SK-N-SH treated with all-trans-retinoic acid at 6 μM for 48 hours (cell line): ENCODE results near the gene ELMO1.

Experiments used
- CREB5 ChIP-seq: fragments of 250-450 bp; sonication (Bioruptor Pico); IDR thresholded peaks from 2 replicates; pipeline ENCODE4 v1.5.1; 2020; ENCODE audit warnings: low read depth, mild to moderate bottlenecking, moderate library complexity
- CSDC2 ChIP-seq: fragments of 250-450 bp; sonication (Bioruptor Pico); IDR thresholded peaks from 2 replicates; pipeline ENCODE4 v1.5.0; 2020; ENCODE audit warnings: mild to moderate bottlenecking, moderate library complexity
- GLIS3 ChIP-seq: fragments of 250-450 bp; sonication (Bioruptor Pico); IDR thresholded peaks from 2 replicates; pipeline ENCODE4 v1.5.0; 2020; ENCODE audit warnings: mild to moderate bottlenecking, moderate library complexity
- ISL1 ChIP-seq: fragments of 250-450 bp; sonication (Bioruptor Pico); IDR thresholded peaks from 2 replicates; pipeline ENCODE4 v2.1.2; 2022; ENCODE audit warnings: mild to moderate bottlenecking, moderate library complexity
- PATZ1 ChIP-seq: fragments of 250-450 bp; sonication (Bioruptor Pico); IDR thresholded peaks from 2 replicates; pipeline ENCODE4 v1.8.0; 2020; ENCODE audit warnings: mild to moderate bottlenecking, moderate library complexity, borderline replicate concordance
- POU6F1 ChIP-seq: fragments of 250-450 bp; sonication (Bioruptor Pico); IDR thresholded peaks from 2 replicates; pipeline ENCODE4 v1.8.0; 2021; ENCODE audit warnings: low read depth, mild to moderate bottlenecking, moderate library complexity, borderline replicate concordance
- PPARA ChIP-seq: fragments of 250-450 bp; sonication (Bioruptor Pico); IDR thresholded peaks from 2 replicates; pipeline ENCODE4 v1.5.0; 2020; ENCODE audit warnings: mild to moderate bottlenecking, borderline replicate concordance
- RARB ChIP-seq: fragments of 250-450 bp; sonication (Bioruptor Pico); IDR thresholded peaks from 2 replicates; pipeline ENCODE4 v1.8.0; 2021; ENCODE audit warnings: mild to moderate bottlenecking, moderate library complexity
- ZNF565 ChIP-seq: fragments of 450-650 bp; formaldehyde crosslinking; conservative IDR thresholded peaks from 2 replicates; pipeline ENCODE4 v1.5.0; 2020; ENCODE audit warnings: low read depth, mild to moderate bottlenecking, moderate library complexity
- ZNF8 ChIP-seq: fragments of 450-650 bp; formaldehyde crosslinking; IDR thresholded peaks from 2 replicates; pipeline ENCODE4 v1.5.0; 2020; ENCODE audit warnings: mild to moderate bottlenecking, moderate library complexity

- no peak for TF ChIP-seq PATZ1
- TF ChIP-seq CREB5 (CRISPR knock-in tag) = no peak
- no peak for TF ChIP-seq POU6F1 (CRISPR knock-in tag)
- no peak for TF ChIP-seq RARB
- no peak for TF ChIP-seq ZNF565
- no peak for TF ChIP-seq GLIS3 (CRISPR knock-in tag)
- TF ChIP-seq ISL1 = no peak
- TF ChIP-seq PPARA (CRISPR knock-in tag) = no peak
- TF ChIP-seq ZNF8 (CRISPR knock-in tag) = no peak
- TF ChIP-seq CSDC2 (CRISPR knock-in tag) = no peak
Measured at GRCh38 chr7:36854652-36855051, 594.0 kb downstream of the ELMO1 start.
